SK-N-SH (cell line): ENCODE results near the gene RGPD3. TPM values are rescaled to one million over a fixed set of nuclear protein-coding genes. Genes with fewer than 3 reads are reported as not detected.
"Not testable (repeated sequence)": the region's sequence is repeated elsewhere in the genome, so short reads cannot be mapped to it uniquely, and the experiment has no call there.

Source experiments
- CTCF ChIA-PET: fragments of 300-600, 350-600 bp; formaldehyde crosslinking; extraction: SDS; loops from one replicate; lab custom pipeline; 2021; lab: Yijun Ruan, JAX
- POLR2A ChIA-PET: fragments of 350-600 bp; sonication (Branson Sonifier 250); formaldehyde crosslinking; extraction: SDS; loops from one replicate; lab custom pipeline; 2020; ENCODE audit warnings: antibody characterized with exemption, inconsistent platforms; lab: Yijun Ruan, JAX
- DNase-seq: peaks from one replicate; pipeline ENCODE4 v3.0.0; 2012
- H2AFZ ChIP-seq: fragments of 200-600 bp; sonication (generic); 2 replicates; pipeline ENCODE4 v1.8.1; 2016; ENCODE audit warnings: antibody characterized with exemption, mild to moderate bottlenecking, low read depth
- H3F3A ChIP-seq: fragments of 200-600 bp; sonication (generic); replicated peaks from 2 replicates; pipeline ENCODE3; 2016; ENCODE audit warnings: antibody characterized with exemption, mild to moderate bottlenecking; ENCODE audit not compliant: insufficient read depth
- H3K27ac ChIP-seq, 2 experiments: fragments of 200-500 bp in 1 of 2; fragments of 200-600 bp in 1 of 2; sonication (Bioruptor generic) in 1 of 2; sonication (generic), shearing (Covaris generic) in 1 of 2; 2 replicates each; pipeline versions ENCODE4 v1.5.1 to v1.6.1; 2014 to 2016; ENCODE audit warnings: low read depth in 2 of 2, inconsistent platforms in 1 of 2, low read length in 1 of 2, mild to moderate bottlenecking in 1 of 2, mixed read lengths in 1 of 2
- H3K27me3 ChIP-seq: fragments of 200-600 bp; sonication (generic), shearing (Covaris generic); 2 replicates; pipeline ENCODE4 v1.6.1; 2016; ENCODE audit warnings: mixed run types; ENCODE audit not compliant: insufficient read depth
- H3K36me3 ChIP-seq, 2 experiments: fragments of 200-500 bp in 1 of 2; fragments of 200-600 bp in 1 of 2; sonication (Bioruptor generic) in 1 of 2; sonication (generic) in 1 of 2; replicated peaks in 1 of 2; 2 replicates each; pipeline versions ENCODE3 to v1.5.1; 2014 to 2016; ENCODE audit warnings: low read length in 1 of 2, mild to moderate bottlenecking in 1 of 2; ENCODE audit not compliant: insufficient read depth in 2 of 2, control insufficient read depth in 1 of 2
- H3K4me1 ChIP-seq, 2 experiments: fragments of 200-500 bp in 1 of 2; fragments of 200-600 bp in 1 of 2; sonication (Bioruptor generic) in 1 of 2; sonication (generic), shearing (Covaris generic) in 1 of 2; 2 replicates each; pipeline versions ENCODE4 v1.5.1 to v1.6.1; 2014 to 2016; ENCODE audit warnings: low read depth in 1 of 2, low read length in 1 of 2, mixed run types in 1 of 2; ENCODE audit not compliant: insufficient read depth in 2 of 2, control insufficient read depth in 1 of 2
- H3K4me2 ChIP-seq: fragments of 200-600 bp; sonication (generic), shearing (Covaris generic); 2 replicates; pipeline ENCODE4 v1.6.1; 2017; ENCODE audit warnings: mixed run types
- H3K4me3 ChIP-seq, 2 experiments: fragments of 200-500 bp in 1 of 2; fragments of 200-600 bp in 1 of 2; sonication (Bioruptor generic) in 1 of 2; sonication (generic), shearing (Covaris generic) in 1 of 2; 2 replicates each; pipeline versions ENCODE4 v1.5.1 to v1.8.1; 2014 to 2016; ENCODE audit warnings: low read depth in 2 of 2, inconsistent platforms in 1 of 2, low read length in 1 of 2, mild to moderate bottlenecking in 1 of 2, mixed read lengths in 1 of 2, moderate library complexity in 1 of 2
- H3K79me2 ChIP-seq: fragments of 200-600 bp; sonication (generic); 2 replicates; pipeline ENCODE4 v1.8.1; 2017; ENCODE audit warnings: mild to moderate bottlenecking; ENCODE audit not compliant: insufficient read depth
- H3K9ac ChIP-seq: fragments of 200-600 bp; sonication (generic); 2 replicates; pipeline ENCODE4 v1.6.1; 2017; ENCODE audit warnings: mixed run types
- H3K9me2 ChIP-seq: fragments of 200-600 bp; sonication (generic); 2 replicates; pipeline ENCODE4 v1.6.1; 2017; ENCODE audit warnings: mixed run types
- H3K9me3 ChIP-seq: fragments of 200-600 bp; sonication (generic); 2 replicates; pipeline ENCODE4 v1.6.1; 2017; ENCODE audit warnings: mixed run types, mild to moderate bottlenecking, moderate library complexity
- H4K20me1 ChIP-seq: fragments of 200-600 bp; sonication (generic); 2 replicates; pipeline ENCODE4 v1.6.1; 2017; ENCODE audit warnings: mild to moderate bottlenecking, mixed run types; ENCODE audit not compliant: insufficient read depth
- CHD2 ChIP-seq: fragments of 150-350 bp; IDR thresholded peaks from 2 replicates; pipeline ENCODE4 v1.6.1; 2018; ENCODE audit warnings: low read length; ENCODE audit not compliant: partially characterized antibody
- ELF1 ChIP-seq: IDR thresholded peaks from 2 replicates; pipeline ENCODE4 v1.4.0; 2012
- FOSL2 ChIP-seq: IDR thresholded peaks from 2 replicates; pipeline ENCODE4 v1.4.0; 2012; ENCODE audit warnings: low read depth, mild to moderate bottlenecking, moderate library complexity, borderline replicate concordance
- FOXM1 ChIP-seq: IDR thresholded peaks from 2 replicates; pipeline ENCODE4 v1.4.0; 2012; ENCODE audit warnings: low read depth, mild to moderate bottlenecking
- GABPA ChIP-seq: IDR thresholded peaks from 2 replicates; pipeline ENCODE4 v1.4.0; 2012; ENCODE audit warnings: low read depth, mild to moderate bottlenecking
- MEF2A ChIP-seq: IDR thresholded peaks from 2 replicates; pipeline ENCODE4 v1.4.0; 2012; ENCODE audit warnings: low read depth, borderline replicate concordance
- NFIC ChIP-seq: IDR thresholded peaks from 2 replicates; pipeline ENCODE4 v1.4.0; 2012; ENCODE audit warnings: borderline replicate concordance
- RAD21 ChIP-seq: IDR thresholded peaks from 2 replicates; pipeline ENCODE4 v1.6.1; 2012; ENCODE audit warnings: mild to moderate bottlenecking, low read length
- RCOR1 ChIP-seq: fragments of 150-350 bp; IDR thresholded peaks from 2 replicates; pipeline ENCODE4 v1.6.1; 2017; ENCODE audit warnings: antibody characterized with exemption, low read length
- RFX5 ChIP-seq: IDR thresholded peaks from 2 replicates; pipeline ENCODE4 v1.6.1; 2012; ENCODE audit warnings: mild to moderate bottlenecking, improper control_type of control experiment, low read length
- RXRA ChIP-seq: IDR thresholded peaks from 2 replicates; pipeline ENCODE4 v1.4.0; 2012; ENCODE audit warnings: low read depth, mild to moderate bottlenecking, borderline replicate concordance
- SIN3A ChIP-seq: IDR thresholded peaks from 2 replicates; pipeline ENCODE4 v1.6.1; 2012; ENCODE audit warnings: low read depth, mild to moderate bottlenecking, low read length, moderate library complexity, borderline replicate concordance
- SMC3 ChIP-seq: IDR thresholded peaks from 2 replicates; pipeline ENCODE4 v1.6.1; 2012; ENCODE audit warnings: low read depth, low read length, improper control_type of control experiment
- TEAD4 ChIP-seq: IDR thresholded peaks from 2 replicates; pipeline ENCODE4 v1.4.0; 2012; ENCODE audit warnings: mild to moderate bottlenecking, borderline replicate concordance; ENCODE audit not compliant: insufficient read depth
- WGBS: methylation state at CpG from one replicate; pipeline ENCODE4 v1.1.6; 2017; ENCODE audit warnings: low lambda C conversion rate; 5-methylcytosine and 5-hydroxymethylcytosine counted together
- polyA plus RNA-seq, 3 experiments: library from polyadenylated mRNA; depleted of rRNA; stranded (reverse); fragments of >200 nt; gene quantifications; 2 replicates each; pipeline ENCODE4 v1.2.3, GENCODE V29; 2012
- TF ChIP-seq, protein P1 (sequence below): IDR thresholded peaks from 2 replicates; pipeline ENCODE4 v1.4.0; 2012; ENCODE audit warnings: low read depth, borderline replicate concordance
- TF ChIP-seq, protein P2 (sequence below): IDR thresholded peaks from 2 replicates; pipeline ENCODE4 v1.4.0; 2012; ENCODE audit warnings: low read depth
- TF ChIP-seq, protein P3 (sequence below): IDR thresholded peaks from 2 replicates; pipeline ENCODE4 v1.4.0; 2012; ENCODE audit warnings: low read depth, borderline replicate concordance

The RGPD3 gene
- polyA plus RNA-seq, 1 of the 3 experiments (the other 2 are of a cell fraction) = 0.05 TPM

DNA sequence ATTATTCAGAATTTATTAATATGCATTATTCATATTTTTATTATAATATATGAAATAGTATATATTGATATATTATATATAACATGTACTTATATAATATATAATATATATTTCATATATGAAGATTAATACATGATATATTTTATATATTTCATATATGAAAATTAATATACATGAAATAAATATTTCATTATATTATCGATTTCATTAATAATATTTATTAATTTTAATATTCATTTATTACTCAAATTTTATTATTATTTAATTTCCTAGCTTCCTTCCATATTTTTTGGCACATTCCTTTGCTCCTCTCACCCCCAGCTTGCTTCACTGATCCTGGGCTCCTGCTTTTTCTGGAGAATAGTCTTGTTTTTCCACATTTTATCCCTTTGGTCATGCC is 48.7 kb upstream of the RGPD3 start:
- no peaks in the 10 kb centered on the region for H3K36me3 ChIP-seq
- H3K27ac ChIP-seq = no peak overlapping the region
- ChIA-PET POLR2A (no interaction called here), CTCF (no interaction called here)
- no peak overlapping the region for H2AFZ ChIP-seq
- no peaks in the 10 kb centered on the region for H3K9me2 ChIP-seq
- no peaks in the 10 kb centered on the region for H3K9me3 ChIP-seq
- H3K4me2 ChIP-seq = no peak overlapping the region
- TF ChIP-seq GABPA (no peak), FOXM1 (no peak), RCOR1 (no peak), SIN3A (no peak), SMC3 (no peak), TEAD4 (no peak), RFX5 (no peak), RAD21 (no peak), NFIC (no peak), MEF2A (no peak), CHD2 (no peak)
- TF ChIP-seq, protein P1, sequence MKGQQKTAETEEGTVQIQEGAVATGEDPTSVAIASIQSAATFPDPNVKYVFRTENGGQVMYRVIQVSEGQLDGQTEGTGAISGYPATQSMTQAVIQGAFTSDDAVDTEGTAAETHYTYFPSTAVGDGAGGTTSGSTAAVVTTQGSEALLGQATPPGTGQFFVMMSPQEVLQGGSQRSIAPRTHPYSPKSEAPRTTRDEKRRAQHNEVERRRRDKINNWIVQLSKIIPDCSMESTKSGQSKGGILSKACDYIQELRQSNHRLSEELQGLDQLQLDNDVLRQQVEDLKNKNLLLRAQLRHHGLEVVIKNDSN = no peak
- TF ChIP-seq, protein P2, sequence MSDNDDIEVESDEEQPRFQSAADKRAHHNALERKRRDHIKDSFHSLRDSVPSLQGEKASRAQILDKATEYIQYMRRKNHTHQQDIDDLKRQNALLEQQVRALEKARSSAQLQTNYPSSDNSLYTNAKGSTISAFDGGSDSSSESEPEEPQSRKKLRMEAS = no peak
- WGBS = 15% methylated on average over 1 of the region's 1 CpG
- H3K27me3 ChIP-seq = no peaks in the 10 kb centered on the region
- H3F3A ChIP-seq = no peaks in the 10 kb centered on the region
- H4K20me1 ChIP-seq = no peaks in the 10 kb centered on the region
- no peaks in the 10 kb centered on the region for H3K4me1 ChIP-seq
- no peak overlapping the region for H3K9ac ChIP-seq
- no peaks in the 10 kb centered on the region for H3K79me2 ChIP-seq
- H3K4me3 ChIP-seq = no peak overlapping the region
- DNase-seq = no peak

DNA sequence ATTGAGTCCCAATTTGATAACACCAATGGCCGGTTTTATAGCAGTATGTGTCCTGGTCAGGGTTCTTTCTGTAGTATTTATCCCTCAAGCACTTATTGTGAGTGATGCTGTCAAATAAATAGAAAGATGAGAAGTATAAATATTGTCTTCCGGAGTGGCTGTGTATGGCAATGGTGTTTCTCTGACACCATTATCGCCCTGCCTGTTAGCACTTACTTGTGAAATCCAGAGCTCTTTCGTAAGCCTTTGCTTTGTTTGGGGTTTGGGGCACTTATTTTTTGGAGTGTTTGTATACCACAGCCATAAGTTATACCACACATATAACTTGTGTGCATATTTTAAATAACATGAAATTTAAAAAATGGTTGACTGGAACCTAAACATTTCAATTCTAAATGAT is 48.2 kb upstream of the RGPD3 start:
- 50% methylated on average over 4 of the region's 4 CpGs for WGBS
- no peak overlapping the region for H3K4me3 ChIP-seq
- H3K79me2 ChIP-seq = no peaks in the 10 kb centered on the region
- no peak overlapping the region for H2AFZ ChIP-seq
- TF ChIP-seq TEAD4 = no peak
- TF ChIP-seq, protein P3, sequence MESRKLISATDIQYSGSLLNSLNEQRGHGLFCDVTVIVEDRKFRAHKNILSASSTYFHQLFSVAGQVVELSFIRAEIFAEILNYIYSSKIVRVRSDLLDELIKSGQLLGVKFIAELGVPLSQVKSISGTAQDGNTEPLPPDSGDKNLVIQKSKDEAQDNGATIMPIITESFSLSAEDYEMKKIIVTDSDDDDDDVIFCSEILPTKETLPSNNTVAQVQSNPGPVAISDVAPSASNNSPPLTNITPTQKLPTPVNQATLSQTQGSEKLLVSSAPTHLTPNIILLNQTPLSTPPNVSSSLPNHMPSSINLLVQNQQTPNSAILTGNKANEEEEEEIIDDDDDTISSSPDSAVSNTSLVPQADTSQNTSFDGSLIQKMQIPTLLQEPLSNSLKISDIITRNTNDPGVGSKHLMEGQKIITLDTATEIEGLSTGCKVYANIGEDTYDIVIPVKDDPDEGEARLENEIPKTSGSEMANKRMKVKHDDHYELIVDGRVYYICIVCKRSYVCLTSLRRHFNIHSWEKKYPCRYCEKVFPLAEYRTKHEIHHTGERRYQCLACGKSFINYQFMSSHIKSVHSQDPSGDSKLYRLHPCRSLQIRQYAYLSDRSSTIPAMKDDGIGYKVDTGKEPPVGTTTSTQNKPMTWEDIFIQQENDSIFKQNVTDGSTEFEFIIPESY = no peak
- no peak for TF ChIP-seq FOSL2
- no peak for TF ChIP-seq ELF1
- TF ChIP-seq RXRA = no peak
- TF ChIP-seq, all 33 proteins: peak for 0
- Histone ChIP-seq H3F3A (no peaks in the 10 kb centered on the region), H4K20me1 (no peaks in the 10 kb centered on the region), H3K4me2 (no peak overlapping the region), H3K9me2 (no peaks in the 10 kb centered on the region), H3K9ac (no peak overlapping the region), H3K4me1 (no peaks in the 10 kb centered on the region), H3K27me3 (no peaks in the 10 kb centered on the region), H3K36me3 (no peaks in the 10 kb centered on the region), H3K9me3 (no peaks in the 10 kb centered on the region), H3K27ac (no peak overlapping the region)
- no peak for DNase-seq
- CTCF ChIA-PET = no interaction called here
- POLR2A ChIA-PET = no interaction called here

DNA sequence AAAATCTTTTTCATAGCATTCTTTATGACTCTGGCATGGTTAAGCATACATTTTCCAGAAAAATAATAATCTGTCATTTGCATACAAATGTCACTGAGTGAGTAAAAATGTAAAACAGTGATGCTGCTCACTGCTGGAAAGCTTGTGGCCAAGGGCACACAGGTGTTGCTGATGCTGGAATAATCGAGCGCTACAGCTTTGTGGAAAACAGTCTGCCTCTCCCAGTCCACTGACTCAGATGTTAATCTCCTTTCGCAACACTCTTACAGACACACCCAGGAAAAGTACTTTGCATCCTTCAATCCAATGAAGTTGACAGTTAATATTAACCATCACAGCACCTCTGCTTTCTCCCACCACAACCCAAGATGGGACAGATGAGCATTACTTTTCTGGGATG is 46.6 kb upstream of the RGPD3 start:
- POLR2A ChIA-PET, H3K4me1 ChIP-seq: not testable (repeated sequence)

DNA sequence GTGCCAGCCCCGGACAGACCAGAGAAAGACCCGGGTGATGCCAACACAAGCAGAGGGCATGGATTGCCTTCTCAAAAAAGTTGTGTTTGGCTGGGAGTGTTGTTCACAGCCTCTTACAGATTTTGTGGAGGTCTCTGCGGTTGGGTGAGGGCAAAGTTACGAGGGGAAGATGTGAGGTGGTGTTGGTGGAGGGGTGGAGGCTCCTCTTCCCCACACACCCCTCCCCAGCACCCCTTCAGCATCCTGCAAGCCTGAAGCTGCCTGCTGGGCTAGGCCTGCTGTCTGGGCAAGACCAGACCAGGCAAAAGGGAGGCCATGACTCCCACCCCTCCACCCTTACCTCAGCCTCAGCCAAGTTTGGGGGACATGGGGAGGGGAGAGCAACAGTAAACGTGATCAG is 45.2 kb upstream of the RGPD3 start:
- CTCF ChIA-PET, H3K27ac ChIP-seq, H4K20me1 ChIP-seq, H3K9ac ChIP-seq, DNase-seq, H2AFZ ChIP-seq, H3K4me1 ChIP-seq, H3K36me3 ChIP-seq, H3K4me2 ChIP-seq, H3K9me3 ChIP-seq, H3K27me3 ChIP-seq, H3K9me2 ChIP-seq, H3F3A ChIP-seq, H3K4me3 ChIP-seq, H3K79me2 ChIP-seq, POLR2A ChIA-PET: not testable (repeated sequence)
- 67% methylated on average over 1 of the region's 5 CpGs for WGBS

More for the DNA sequence above, 46.6 kb upstream of the RGPD3 start:
- DNase-seq, H2AFZ ChIP-seq, H3K36me3 ChIP-seq, H3K4me2 ChIP-seq, H3K4me3 ChIP-seq, H3K79me2 ChIP-seq, H3K27ac ChIP-seq, H4K20me1 ChIP-seq, H3K9me3 ChIP-seq, H3K9ac ChIP-seq, H3K27me3 ChIP-seq, H3F3A ChIP-seq, H3K9me2 ChIP-seq: not testable (repeated sequence)
- CTCF ChIA-PET = interaction anchor here (1.6 kb wide), 1 partner anchor 68 kb away, joined by 4 read pairs; no protein-coding TSS in a partner anchor
- 63% methylated on average over 3 of the region's 3 CpGs for WGBS
